Stimulated activated CD4-positive, alpha-beta T cell treated with anti-CD3 and anti-CD28 coated beads, Interleukin-12 subunit alpha, Interleukin-12 subunit beta, amount 100 ng/mL, for 4 hours (primary cell): Measurements from ENCODE around the gene VAV3.
"Not testable (repeated sequence)": the region's sequence is repeated elsewhere in the genome, so short reads cannot be mapped to it uniquely, and the experiment has no call there.

Experiments
- DNase-seq: peaks from one replicate; pipeline ENCODE4 v3.0.0-alpha.2; 2020

VAV3 gene

DNA sequence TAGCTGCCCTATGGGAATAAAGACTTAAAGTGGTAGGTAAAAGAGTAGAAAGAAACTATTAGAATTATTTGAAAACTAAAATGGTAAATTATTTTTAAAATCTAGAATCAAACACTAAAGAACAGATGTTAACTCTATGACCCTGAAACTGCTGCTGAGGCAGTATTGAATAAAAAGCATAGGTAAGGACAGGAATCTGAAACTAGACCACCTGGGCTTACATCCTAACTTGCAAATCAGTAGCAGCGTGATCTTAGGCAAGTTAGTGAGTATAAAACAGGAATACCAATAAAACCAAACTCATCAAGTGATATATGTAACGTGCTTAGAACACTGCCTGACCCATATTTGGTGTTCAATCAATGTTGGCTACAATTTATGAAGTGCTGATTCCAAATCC lies 257.9 kb downstream of the VAV3 start:
- DNase-seq = no peak

DNA sequence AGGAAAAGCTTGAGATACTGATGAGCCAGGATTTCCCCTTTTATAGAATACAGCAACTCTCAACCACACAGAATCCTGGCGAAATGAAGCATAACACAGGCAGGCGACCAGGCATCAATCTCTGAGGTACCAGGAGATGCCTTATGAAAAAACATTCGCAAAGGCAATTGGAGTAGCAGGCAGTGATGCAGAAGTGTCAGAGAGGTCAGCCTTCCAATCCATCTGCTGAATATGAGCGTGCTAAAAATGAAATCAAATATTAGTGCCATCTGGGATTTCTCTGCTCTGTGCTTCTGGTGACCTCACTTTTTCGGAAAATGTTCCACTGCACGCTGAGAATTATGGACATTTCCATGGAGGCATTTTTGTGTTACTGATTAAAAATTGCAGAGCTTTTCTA lies 258.8 kb downstream of the VAV3 start:
- DNase-seq = no peak

DNA sequence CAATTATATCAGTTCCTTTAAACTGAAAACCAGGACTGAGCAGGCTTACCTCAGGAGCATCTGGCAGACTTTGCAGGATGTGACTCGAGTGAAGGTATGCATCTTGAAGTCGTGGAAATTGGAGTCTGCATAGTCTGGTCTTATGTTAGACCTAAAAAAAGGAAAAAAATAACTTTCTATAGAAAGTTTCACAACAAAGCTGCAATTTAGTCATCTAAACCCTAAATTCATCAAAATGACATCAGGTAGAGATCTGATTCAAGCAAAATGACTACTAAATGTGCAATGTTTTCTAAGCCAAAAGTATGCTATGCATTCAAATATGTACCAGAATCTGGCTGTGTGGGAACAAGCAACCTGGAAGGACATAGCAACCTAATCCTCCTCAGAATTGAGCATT lies 260.1 kb downstream of the VAV3 start:
- DNase-seq = no peak

DNA sequence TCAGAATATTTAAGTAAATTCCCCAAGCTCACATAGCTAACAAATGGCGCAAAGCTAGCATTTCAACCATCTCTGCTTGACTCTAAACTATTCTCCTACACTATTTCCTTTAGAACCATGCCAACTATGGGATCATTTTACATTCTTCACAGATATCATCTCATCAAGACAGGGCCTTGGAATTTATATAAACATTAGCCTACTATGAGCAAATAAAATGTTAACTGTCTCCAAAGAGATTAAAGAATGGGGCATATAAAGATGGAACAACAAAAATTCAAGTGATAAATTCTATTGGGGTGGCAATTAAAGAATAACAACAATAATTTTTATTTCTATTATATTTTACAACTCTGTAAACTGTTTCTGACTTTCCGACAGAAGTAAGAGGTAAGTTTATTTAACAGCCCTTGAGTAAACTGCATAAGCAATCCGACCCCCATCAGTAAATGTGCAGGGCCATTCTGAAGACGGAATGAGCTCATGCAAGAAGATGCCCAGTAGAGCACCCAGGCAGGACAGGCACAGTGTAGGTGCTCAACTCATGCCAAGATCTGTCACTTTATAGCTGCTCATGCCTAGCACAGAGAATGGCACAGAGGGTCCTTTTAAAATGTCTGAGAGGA lies 261.9 kb downstream of the VAV3 start:
- no peak for DNase-seq

DNA sequence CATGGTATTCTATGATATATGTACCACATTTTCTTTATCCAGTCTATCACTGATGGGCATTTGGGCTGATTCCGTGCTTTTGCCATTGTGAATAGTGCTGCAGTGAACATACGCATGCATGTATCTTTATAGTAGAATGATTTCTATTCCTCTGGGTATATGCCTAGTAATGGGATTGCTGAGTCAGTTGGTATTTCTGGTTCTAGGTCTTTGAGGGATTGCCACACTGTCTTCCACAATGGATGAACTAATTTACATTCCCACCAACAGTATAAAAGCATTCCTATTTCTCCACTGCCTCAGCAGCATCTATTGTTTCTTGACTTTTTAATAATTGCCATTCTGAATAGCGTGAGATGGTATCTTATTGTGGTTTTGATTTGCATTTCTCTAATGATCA lies 264.3 kb downstream of the VAV3 start:
- DNase-seq = not testable (repeated sequence)

DNA sequence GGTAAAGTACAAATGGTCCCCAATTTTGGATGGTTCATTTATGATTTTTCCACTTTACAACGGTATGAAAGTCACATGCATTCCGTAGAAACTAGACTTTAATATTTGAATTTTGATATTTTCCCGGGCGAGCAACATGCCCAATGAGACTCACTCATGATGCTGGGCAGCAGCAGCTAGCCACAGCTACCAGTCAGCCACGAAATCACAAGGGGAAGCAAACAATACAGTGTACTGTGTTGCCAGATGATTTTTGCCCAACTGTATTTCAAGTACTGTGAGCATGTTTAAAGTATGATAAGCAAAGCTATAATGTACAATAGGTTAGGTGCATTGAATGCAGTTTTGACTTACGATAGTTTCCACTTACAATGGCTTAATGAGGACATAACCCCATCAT lies 266.8 kb downstream of the VAV3 start:
- DNase-seq = no peak

DNA sequence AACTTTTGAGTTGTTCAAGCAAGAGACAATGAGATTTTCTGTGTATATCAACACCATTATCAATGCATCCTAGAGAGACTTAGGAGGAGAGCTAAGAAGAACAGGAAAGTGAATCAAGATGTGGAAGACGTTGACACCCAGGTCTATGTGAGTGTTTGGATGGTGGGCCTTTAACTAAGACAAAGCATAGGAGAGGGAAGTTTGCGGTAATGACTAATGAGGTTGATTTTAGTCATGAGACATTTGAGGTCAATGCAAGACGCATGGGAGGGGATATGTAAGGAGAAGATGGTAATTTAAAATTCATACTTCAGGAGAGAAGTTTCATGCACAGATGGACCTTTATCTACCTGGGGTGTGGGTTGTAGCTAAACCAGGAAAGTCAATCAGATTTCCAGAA lies 269.6 kb downstream of the VAV3 start:
- no peak for DNase-seq

DNA sequence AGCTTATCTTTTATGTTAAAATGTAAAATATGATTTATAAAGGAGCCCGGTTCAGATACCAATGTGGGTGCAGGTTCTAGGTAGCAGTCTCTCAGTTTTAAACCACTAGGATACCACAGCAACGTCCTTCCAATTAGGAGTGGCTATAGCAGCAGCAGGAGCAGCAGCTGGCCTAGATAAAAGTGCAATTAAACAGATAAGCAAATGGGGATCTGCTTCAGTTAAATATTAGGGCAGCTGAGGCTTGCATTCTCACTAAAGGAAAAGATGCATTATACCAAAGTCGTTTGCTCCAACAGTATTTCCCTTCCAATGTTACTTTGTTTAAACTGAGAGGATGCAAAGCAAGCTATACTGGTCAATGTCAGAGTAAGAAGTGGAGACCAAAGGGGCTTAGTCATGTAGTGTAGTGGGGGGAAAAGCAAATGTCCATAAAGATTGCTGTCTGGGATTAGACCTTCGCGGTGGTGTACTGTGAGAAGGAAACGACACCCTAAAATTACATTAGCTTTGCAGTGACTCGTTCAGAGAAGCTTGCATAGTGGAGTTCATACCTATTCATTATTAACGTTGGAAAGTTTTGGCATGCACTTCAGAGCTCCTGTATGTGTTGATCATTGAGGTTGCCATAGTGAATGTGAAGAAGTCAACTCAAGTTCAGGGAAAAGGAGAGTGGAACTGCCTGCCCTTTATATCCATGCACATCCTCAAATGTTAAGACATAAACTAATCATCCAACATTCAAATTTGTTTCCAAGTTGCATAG lies 272.2 kb downstream of the VAV3 start:
- no peak for DNase-seq

DNA sequence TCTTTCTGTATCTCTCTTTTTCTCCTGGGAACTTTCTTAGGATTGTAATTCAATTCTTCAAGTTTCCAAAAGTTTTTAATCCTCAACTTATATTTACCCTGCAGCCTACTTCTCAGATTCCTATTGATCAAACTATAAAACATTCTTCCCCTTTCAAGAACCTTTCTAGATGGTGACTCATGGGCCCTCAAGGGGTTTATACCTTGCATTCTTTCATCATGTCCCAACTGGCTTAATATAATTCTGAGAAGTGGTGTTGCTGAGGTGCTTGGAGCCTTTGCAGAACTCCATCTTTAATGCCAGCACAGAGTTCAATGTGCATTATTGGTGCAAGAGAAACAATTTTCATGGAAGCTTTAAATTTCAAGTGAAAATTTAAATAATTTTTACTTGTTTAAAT lies 273.4 kb downstream of the VAV3 start:
- no peak for DNase-seq

DNA sequence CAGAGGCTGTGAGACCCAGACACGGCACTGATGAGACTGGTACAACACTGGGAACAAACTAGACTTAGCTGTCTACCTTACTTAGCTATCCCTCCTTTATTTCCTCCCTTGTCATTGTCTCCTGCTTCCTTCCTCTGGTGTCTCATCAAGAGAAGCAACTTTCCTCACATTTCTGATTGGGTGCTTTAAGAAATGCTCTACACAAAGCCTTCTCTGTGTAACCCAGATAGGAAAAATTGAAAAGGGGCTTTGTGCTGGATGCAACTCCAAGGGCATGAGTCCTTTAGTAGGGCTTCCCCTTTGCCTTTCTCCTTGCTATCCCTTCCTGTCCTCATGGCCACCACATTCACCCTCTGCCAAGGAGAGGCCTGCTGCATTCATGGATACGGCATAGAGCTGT lies 274.5 kb downstream of the VAV3 start:
- no peak for DNase-seq

DNA sequence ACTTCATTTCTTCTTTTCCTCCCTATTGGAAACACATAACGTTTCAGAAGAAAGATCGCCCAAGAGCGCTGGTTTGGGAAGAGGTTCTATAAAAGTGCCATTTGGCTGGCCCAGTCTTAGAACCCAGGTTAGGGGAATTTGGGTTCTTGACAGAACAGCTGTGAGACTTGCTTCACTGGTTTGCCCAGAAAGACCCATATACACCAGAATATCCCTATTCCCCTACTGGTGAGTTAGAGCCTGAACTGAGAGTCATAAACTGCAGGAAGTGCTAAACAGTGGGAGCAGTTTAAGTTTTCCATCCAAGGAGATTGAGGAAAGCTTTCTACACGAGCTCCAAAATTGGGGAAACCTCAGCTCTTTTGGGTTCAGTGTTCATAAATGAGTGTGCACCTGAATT lies 275.2 kb downstream of the VAV3 start:
- DNase-seq = no peak

DNA sequence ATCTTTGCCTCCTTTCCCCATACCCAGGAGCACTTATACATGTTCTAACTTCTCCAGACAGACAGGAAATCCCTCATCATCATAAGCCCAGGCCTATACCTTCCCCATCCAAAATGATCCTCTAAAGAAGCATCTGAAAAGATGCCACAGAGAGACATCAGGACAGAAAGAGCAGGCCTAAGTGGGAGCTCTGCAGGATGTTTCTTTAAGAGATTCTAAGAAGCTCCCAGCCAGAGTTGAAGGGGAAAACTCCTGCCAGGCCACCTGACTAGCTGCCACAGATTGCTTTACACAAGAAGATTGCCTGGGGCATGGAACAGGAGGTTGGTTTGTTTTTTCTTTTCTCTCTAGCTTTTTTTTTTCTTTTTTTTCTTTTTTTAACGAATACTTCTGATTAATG lies 275.8 kb downstream of the VAV3 start:
- no peak for DNase-seq

DNA sequence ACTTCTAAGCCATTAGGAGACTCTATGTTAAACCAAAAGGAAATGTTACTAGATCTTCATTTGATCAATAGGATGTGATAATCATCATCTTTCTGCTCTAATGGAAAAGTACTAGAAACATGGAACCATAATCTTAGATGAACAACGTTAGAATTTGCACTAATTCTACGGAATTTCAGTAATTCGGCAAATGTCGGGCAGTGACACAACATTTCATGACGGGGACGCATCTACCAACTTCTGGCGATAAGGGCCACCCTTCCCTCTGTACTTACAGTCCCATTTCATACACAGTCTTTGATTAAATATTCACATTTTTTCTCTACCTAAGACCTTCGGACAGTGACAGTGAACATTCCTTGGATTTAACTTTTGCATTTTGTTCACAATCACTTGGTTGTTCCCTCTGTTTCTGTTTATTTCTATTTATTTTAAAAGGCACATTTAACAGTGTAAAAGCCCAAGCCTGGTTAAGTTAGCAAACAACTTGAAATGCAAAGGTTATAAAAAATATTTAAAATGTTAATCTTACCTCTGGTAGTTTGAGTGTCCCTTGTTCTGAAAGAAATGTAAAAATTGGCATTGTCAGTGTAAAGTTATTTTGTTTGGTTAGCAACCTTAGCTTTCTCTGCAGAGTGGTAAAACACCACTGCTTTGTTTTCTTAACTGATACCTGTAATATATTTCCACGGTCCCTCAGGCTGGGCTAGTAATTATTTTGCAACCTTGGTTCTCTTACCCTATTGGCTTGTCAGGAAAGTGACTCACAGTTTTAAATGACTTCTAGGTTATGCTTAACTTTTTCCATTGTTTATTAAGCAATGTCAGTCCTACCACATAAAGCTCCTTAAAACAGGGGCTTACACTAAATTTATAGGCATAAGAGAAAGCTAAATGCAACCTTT lies 276.9 kb downstream of the VAV3 start:
- no peak for DNase-seq

DNA sequence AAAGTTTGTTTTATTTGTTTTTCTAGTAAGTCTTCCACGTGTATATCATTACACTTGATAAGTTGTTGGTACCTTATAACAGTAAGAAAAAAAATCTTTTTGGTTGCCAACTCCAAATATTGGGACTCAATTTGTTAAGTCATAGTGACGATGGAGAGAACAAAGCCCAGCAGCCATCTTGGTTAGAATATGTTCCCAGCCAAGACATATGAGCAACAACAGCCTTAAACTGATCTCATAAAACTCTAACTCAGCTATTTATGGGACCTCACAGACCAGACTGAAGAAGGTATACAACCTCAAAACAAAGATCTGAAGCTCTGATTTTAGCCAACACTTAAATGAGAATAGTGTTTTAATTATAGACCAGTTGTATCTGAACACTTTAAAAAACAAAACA lies 281.3 kb downstream of the VAV3 start:
- no peak for DNase-seq

DNA sequence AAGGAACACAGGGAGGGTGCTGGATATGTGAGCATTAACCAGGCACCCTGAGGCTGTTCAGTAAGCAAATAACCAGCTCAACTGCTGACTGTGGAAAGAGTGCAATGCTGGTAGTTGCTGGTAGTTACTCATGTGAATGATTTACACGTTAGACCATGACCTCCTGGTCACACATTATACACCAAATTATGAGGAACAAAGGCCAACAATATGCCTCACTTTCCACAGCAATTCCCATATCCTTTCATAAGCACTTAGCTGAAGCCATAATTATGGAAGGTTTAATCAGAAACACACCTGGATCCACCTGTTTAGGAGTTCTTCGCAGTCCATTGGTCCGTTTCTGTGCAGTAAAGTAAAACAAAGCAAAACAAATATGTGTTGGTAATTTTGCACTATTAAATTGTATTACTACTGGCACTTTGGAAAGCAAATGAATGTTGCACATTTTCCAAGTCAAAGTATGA lies 281.8 kb downstream of the VAV3 start:
- DNase-seq = no peak

DNA sequence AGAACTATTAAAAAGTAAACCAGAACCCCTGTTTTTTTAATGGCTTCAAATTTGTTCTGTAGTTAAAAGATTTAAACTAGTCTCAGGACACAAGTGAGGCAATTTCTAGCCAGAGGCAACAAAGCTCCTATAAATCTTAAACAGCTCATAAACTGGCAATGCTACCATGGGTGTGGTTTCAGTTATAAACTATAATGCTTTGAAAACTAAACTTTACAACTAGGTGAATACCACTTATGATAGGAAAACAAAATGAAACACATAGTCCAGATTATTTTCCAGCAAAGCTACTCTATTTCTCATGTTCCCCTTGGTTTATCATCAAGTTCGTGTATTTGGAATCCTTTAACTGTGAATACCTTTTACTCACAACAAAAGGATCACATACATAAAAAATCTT lies 282.5 kb downstream of the VAV3 start:
- DNase-seq = no peak

DNA sequence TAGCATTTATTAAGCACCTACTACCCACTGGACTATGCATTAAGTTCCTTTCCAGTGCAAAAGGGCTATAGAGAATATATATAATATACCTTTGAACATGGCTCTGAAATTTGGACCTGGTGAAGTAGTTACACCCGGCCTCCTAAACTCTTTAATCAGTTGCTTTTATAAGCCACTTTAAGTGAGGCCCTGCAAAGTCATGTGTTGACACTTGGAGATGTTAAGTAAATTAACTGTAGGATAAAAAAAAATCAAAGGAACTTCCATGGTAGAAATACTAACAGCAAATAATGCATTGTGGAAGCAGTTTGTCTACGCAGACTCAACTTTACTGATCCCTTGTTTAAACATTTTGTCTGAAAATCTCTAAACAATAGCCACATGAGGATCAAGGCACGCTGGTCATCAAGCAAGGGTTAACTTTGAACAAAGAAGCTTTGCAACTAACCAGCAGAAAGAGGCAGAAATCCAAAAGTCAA lies 283.9 kb downstream of the VAV3 start:
- no peak for DNase-seq

DNA sequence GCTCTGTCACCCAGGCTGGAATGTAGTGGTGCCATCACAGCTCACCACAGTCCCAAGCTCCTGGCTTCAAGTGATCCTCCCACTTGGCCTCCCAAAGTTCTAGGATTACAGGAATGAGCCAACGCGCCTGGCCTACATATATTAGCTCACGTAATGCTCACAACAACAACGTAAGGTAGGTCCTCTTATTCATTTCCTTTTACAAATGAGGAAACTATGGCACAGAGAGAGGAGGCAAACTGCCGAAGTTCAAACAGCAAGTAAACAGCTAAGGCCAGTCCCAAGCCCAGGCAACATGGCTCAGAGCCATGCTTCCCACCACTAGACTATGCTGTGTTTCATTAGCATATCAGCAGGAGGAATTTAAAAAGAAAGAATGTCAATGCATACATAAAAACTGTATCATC lies 284.4 kb downstream of the VAV3 start:
- no peak for DNase-seq

DNA sequence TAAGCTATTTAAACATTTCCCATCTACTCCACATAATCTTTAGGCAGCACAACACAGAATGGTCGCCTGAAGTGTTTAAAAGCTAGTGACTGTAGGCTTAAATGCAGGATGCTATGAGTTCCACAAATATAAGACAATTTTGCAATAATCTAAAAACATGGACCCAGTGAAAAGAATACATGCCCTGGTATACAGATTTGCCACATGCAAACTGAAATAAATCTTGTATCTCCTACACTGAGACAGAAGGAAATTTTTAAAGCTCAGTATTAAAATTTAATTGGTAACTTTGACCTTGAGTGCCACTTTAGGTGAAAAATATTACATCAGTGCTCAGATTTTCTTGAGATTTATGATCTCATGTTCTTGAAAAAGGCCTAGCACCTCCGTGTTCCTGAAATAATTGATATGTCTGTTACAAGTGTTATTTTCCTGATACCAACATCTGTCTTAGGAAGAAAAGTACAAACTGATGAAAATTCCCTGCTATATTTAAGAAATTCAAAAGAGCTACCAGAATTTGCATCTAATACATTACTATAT lies 285.5 kb downstream of the VAV3 start:
- no peak for DNase-seq

DNA sequence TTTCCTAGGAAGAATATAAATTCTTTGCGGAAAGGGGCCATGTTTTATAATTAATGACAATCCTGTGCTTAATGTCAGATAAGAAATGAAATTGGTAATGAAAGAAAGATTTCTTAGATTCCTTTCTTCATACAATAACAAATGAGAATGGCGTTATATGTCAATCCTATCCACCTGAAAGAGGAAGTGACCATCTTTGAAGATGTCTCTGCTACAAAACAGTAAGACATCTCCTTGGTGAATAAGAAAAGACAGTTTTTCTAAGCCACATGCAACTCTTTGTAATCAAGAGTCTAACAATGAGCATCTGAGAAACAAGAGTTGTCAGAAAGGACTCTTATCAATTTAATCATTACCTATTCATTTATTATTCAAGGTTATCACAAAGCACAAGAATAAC lies 286.0 kb downstream of the VAV3 start:
- DNase-seq = no peak

DNA sequence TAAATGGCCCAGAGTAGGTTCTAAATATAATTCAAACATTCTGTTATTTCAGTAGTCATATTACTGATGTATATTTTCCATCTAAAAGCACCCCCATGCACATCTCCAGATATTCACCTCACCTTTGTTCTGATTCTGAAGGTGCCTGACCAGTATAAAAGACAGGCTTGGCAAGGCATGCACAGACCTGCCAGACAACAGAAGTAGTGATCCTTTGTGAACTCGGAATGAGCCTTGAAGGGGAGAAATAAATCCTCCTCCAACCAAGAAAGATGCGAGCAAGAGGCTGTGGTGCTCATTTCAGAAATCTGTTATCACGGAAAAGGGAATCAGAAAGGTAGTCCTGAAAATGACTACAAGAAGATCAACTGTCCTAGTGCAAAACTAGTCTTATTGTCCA lies 287.3 kb downstream of the VAV3 start:
- DNase-seq = no peak

DNA sequence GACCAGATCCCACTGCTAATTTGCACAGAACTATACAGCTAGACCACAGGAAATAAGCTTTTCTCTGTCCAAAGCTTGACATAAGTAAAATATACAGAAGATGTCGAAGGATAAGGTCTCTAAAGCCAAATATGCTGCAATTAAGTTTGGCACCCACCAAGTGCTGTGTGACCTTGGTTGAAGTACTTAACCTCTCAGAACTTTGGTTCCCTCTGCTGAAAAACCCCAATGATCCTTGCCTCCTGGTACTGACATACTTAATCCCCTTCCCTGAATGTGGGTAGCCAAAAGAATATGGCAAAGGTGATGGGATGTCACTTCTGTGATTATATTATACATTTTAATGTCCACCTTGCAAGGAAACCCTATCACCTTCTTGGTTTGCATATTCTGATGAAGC lies 290.5 kb downstream of the VAV3 start:
- no peak for DNase-seq

DNA sequence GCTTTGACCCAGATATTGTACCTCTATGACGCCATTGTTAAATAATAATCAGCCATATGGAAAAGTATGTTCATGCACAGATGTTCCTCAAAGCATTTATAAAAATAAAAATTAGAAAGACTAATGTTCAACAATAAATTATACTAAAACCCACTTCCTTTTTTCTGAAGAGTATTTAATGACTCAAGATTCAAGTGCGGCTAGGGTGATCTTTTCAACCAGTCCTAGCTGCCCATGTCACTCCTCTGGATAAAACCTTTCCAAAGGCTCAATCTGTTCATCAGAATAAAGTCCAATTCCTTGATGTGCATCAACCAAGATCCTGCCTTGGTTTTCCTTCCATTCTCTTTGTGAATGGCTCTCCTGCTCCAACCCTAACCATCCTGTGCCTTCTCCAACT lies 292.0 kb downstream of the VAV3 start:
- no peak for DNase-seq
